Measurements from ENCODE around the gene PDF.

PDF gene

DNA sequence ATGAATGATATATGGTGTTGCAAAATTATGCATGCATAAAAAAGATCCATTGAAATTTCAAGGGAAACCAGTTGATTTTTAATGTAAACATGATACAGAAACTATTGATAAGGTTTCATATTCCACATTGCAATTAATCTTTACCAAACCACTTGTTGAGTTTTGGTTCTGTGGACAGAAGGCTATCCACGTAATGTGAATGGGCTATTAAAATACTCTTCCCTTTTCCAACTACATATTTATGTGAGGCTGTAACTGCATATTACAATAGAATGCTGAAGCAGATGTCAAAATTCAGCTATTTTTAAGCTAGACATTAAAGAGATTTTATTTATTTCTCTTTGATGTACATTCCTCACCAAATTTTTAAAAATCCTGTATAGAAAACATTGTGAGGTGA is 53.0 kb downstream of the PDF start:
- peak; percentile 63 to 71 for DNase-seq (ENCODE audit: low read depth in 2 of 2)
